Gastroesophageal sphincter (tissue), 4 donors: ENCODE measurements around the gene FAM217B. TPM values are rescaled to one million over a fixed set of nuclear protein-coding genes. Genes with fewer than 3 reads are reported as not detected.

ENCODE experiments used
- ATAC-seq: fragments of 150-250 bp; one replicate; pipeline ENCODE4 v1.9.1; 2016; ENCODE audit warnings: mild to moderate bottlenecking, moderate library complexity
- H3K27ac ChIP-seq, 4 donors: fragments of 200-600 bp; sonication (generic) in 3 of 4; 1 replicate in 3 of 4; 2 replicates in 1 of 4; pipeline ENCODE4 v1.5.1; 2016 to 2019
- H3K27me3 ChIP-seq: fragments of 200-600 bp; sonication (generic); one replicate; pipeline ENCODE4 v1.5.1; 2019
- H3K36me3 ChIP-seq, 2 donors: fragments of 200-600 bp; sonication (generic); one replicate each; pipeline ENCODE4 v1.5.1; 2019; ENCODE audit warnings: control low read depth in 1 of 2
- H3K4me1 ChIP-seq, 3 donors: fragments of 200-600 bp; sonication (generic); 1 replicate in 2 of 3; 2 replicates in 1 of 3; pipeline ENCODE4 v1.5.1; 2016 to 2019; ENCODE audit warnings: control low read depth in 2 of 3
- H3K4me3 ChIP-seq, 2 donors: fragments of 200-600 bp; sonication (generic); one replicate each; pipeline ENCODE4 v1.5.1; 2019; ENCODE audit warnings: mild to moderate bottlenecking in 1 of 2, moderate library complexity in 1 of 2
- H3K9me3 ChIP-seq, 3 donors: fragments of 200-600 bp; sonication (generic); one replicate each; pipeline ENCODE4 v1.5.1; 2017 to 2019; ENCODE audit warnings: control low read depth in 2 of 3
- EP300 ChIP-seq: sonication (generic); formaldehyde crosslinking; IDR thresholded peaks from one replicate; pipeline ENCODE4 v1.6.1; 2017; ENCODE audit warnings: antibody characterized with exemption, mild to moderate bottlenecking
- POLR2A ChIP-seq, 2 donors: fragments of 450-650 bp; IDR thresholded peaks; one replicate each; pipeline ENCODE4 v1.6.1; 2017; ENCODE audit warnings: antibody characterized with exemption in 2 of 2, mild to moderate bottlenecking in 2 of 2, moderate library complexity in 1 of 2
- POLR2AphosphoS5 ChIP-seq: sonication (generic); formaldehyde crosslinking; IDR thresholded peaks from one replicate; pipeline ENCODE4 v1.6.1; 2017; ENCODE audit warnings: antibody characterized with exemption
- WGBS, 2 donors: methylation state at CpG; one replicate each; pipeline ENCODE4 v1.1.5; 2018; ENCODE audit warnings: low coverage in 1 of 2; 5-methylcytosine and 5-hydroxymethylcytosine counted together
- total RNA-seq, 4 donors: library from RNA; depleted of rRNA; stranded (reverse); fragments of >200 nt; gene quantifications; one replicate each; pipeline ENCODE4 v1.1.0, GENCODE V29; 2016
- TF ChIP-seq, protein P1 (sequence below), 4 experiments: fragments of 200-600 bp in 2 of 4; fragments of 450-650 bp in 2 of 4; sonication (generic) in 1 of 4; IDR thresholded peaks; one replicate each; pipeline ENCODE4 v1.5.1; 2017 to 2019; ENCODE audit warnings: antibody characterized with exemption in 4 of 4, mild to moderate bottlenecking in 2 of 4, moderate library complexity in 2 of 4

FAM217B gene
- total RNA-seq, 4 donors from 2014 or later: 8.1 to 22.6 (median 13.4) TPM

DNA sequence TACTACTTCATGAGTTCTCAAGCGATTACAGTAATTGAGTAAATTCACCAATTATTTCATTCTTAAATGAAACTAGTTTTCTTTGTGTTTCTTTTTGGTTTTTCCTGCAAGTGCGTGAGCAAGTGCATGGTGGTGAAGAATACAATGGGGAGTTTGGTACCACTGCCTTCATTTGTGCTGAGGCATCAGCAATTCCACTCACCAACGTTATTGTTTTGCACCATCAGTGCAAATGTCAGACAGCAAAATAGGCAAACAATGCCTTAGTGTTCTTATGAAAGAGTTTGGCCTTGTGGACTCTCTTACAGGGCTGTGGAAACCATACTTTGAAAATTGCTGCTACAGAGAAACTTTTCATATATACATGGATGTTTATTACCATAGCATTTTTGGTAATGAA lies 26.2 kb downstream of the FAM217B start:
- 73 to 76% methylated on average over 3 of the region's 3 CpGs for WGBS, 2 donors
- H3K36me3 ChIP-seq: no peaks in the 10 kb centered on the region
- TF ChIP-seq, protein P1, sequence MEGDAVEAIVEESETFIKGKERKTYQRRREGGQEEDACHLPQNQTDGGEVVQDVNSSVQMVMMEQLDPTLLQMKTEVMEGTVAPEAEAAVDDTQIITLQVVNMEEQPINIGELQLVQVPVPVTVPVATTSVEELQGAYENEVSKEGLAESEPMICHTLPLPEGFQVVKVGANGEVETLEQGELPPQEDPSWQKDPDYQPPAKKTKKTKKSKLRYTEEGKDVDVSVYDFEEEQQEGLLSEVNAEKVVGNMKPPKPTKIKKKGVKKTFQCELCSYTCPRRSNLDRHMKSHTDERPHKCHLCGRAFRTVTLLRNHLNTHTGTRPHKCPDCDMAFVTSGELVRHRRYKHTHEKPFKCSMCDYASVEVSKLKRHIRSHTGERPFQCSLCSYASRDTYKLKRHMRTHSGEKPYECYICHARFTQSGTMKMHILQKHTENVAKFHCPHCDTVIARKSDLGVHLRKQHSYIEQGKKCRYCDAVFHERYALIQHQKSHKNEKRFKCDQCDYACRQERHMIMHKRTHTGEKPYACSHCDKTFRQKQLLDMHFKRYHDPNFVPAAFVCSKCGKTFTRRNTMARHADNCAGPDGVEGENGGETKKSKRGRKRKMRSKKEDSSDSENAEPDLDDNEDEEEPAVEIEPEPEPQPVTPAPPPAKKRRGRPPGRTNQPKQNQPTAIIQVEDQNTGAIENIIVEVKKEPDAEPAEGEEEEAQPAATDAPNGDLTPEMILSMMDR (IDR thresholded peaks at IDR 0.05): no peak
- TF ChIP-seq POLR2A (IDR thresholded peaks at IDR 0.05): no peak
- no peak for TF ChIP-seq EP300
- TF ChIP-seq POLR2AphosphoS5: no peak
- H3K9me3 ChIP-seq: no peaks in the 10 kb centered on the region
- ATAC-seq: no peak
- no peak overlapping the region for H3K27ac ChIP-seq
- no peaks in the 10 kb centered on the region for H3K4me1 ChIP-seq
- no peak overlapping the region for H3K4me3 ChIP-seq
- H3K27me3 ChIP-seq: no peaks in the 10 kb centered on the region

DNA sequence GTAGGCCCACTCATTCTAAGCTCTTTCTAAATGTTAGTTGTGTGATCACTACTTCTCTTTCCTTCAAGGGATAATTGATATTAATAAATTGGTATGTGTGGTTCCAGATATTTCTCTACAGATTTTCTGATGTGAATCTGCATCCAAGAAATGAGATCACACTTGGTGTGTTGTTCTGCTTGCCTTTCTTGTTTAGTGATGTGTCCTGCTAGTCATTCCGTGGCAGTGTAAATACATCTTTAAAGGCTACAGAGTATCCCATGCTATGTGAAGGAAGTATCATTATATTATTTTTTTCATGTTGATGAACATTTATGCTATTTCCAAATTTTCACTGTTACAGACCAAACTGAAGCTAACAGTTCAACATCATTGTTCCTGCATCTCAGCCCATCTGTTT lies 31.2 kb downstream of the FAM217B start:
- no peaks in the 10 kb centered on the region for H3K9me3 ChIP-seq
- no peak for ATAC-seq
- no peak overlapping the region for H3K27ac ChIP-seq
- TF ChIP-seq EP300 (no peak), POLR2A (IDR thresholded peaks at IDR 0.05) (no peak), POLR2AphosphoS5 (no peak)
- TF ChIP-seq, protein P1 (IDR thresholded peaks at IDR 0.05): no peak
- no peaks in the 10 kb centered on the region for H3K27me3 ChIP-seq
- H3K4me3 ChIP-seq: no peak overlapping the region
- H3K36me3 ChIP-seq: no peaks in the 10 kb centered on the region
- peaks cover 0 to 9% (median 0%) of the 10 kb centered on the region in 3 donors for H3K4me1 ChIP-seq
- 80 to 100% methylated on average over 1 of the region's 1 CpG for WGBS, 2 donors

DNA sequence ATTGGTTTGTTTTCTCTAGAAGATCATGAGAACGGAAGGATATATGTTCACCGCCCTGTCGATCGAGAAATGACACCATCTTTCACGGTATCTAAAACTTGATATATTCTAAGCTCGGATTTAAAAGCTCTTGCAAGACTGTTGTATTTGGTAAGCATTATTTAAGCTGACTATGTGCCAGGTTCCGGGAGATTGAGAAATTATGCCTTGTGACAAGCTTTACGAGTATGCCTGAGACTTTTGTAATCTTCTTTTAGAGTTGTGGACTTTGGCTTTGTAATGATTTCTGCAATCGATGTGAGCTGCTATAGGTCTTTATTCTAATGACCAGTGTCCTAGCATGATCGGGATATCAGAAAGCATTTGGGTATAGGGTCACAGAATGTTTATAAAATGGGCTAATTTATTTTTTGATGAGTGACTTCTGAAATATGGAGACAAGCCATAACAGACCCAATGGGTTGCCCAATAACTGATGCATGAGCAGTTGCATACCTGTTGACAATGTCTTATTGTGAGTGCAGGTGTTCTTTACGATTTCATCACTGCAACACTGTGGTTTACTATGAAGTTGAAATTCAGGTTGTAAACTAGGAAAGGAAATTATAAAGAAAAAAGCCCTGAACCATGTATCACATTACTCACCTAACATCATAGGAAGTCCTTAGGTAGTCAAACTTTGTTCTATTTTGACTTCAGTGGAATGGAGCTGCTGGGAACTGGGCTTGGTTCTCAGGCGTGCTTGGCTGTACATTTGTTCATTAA lies 32.0 kb downstream of the FAM217B start:
- H3K27ac ChIP-seq: no peak overlapping the region
- no peak for TF ChIP-seq POLR2AphosphoS5
- TF ChIP-seq, protein P1 (IDR thresholded peaks at IDR 0.05): no peak
- TF ChIP-seq POLR2A (IDR thresholded peaks at IDR 0.05): no peak
- no peak for TF ChIP-seq EP300
- H3K4me3 ChIP-seq: no peak overlapping the region
- no peak for ATAC-seq
- no peaks in the 10 kb centered on the region for H3K27me3 ChIP-seq
- peaks cover 0 to 15% (median 0%) of the 10 kb centered on the region in 3 donors for H3K4me1 ChIP-seq
- no peaks in the 10 kb centered on the region for H3K9me3 ChIP-seq
- no peaks in the 10 kb centered on the region for H3K36me3 ChIP-seq
- 87 to 90% methylated on average over 12 of the region's 12 CpGs for WGBS, 2 donors

DNA sequence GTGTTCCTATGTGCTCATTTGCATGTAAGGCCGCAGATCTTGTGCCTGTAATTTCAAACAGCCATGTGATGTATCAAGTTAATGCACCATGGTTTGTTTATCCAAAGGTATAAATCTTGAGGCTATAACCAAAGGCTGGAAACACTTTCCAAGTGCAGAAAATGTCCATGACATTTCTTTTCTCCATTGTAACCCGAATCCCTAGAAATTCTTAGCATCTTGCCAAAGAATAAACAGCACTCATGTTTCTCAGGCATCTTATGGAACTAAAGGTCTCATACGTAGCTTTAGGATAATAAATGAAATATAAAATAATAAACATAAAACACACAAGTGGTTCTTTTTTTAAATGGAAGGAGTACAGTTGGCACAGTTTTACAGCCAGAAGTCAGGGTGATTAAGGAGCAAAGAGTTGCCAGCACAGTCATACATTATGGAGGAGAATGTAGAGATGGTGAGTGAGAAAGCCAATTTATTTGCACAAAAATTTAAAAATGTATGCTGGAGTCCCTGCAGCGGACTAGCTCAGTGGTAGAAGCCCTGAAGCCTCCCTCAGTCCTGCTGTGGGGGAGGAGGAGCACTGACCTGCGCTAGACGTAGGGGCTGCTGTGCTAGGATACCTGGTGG lies 36.1 kb downstream of the FAM217B start:
- H3K9me3 ChIP-seq: no peaks in the 10 kb centered on the region
- H3K27ac ChIP-seq: no peak overlapping the region
- no peak for ATAC-seq
- H3K4me3 ChIP-seq: no peak overlapping the region
- WGBS, 2 donors: 18 to 26% methylated on average over 5 to 6 of the region's 6 CpGs
- H3K4me1 ChIP-seq: peaks cover 0 to 15% (median 0%) of the 10 kb centered on the region in 3 donors
- H3K36me3 ChIP-seq: no peaks in the 10 kb centered on the region
- TF ChIP-seq EP300 (no peak), POLR2A (IDR thresholded peaks at IDR 0.05) (no peak), POLR2AphosphoS5 (no peak)
- TF ChIP-seq, protein P1 (IDR thresholded peaks at IDR 0.05): no peak
- no peaks in the 10 kb centered on the region for H3K27me3 ChIP-seq

- ATAC-seq: no peak
- Histone ChIP-seq H3K27ac (no peak overlapping the region), H3K36me3 (no peaks in the 10 kb centered on the region), H3K4me1 (peaks cover 0 to 15% (median 0%) of the 10 kb centered on the region in 3 donors), H3K27me3 (no peaks in the 10 kb centered on the region), H3K4me3 (no peak overlapping the region), H3K9me3 (no peaks in the 10 kb centered on the region)
- TF ChIP-seq POLR2A (IDR thresholded peaks at IDR 0.05) (no peak), EP300 (no peak), POLR2AphosphoS5 (no peak)
- TF ChIP-seq, protein P1 (IDR thresholded peaks at IDR 0.05): no peak
- WGBS, 2 donors: 89 to 94% methylated on average over 2 to 9 of the region's 9 CpGs
Measured at GRCh38 chr20:59977086-59977485, 36.9 kb downstream of the FAM217B start.
